Measurements from ENCODE around the gene SNX20. TPM values are rescaled to one million over a fixed set of nuclear protein-coding genes. Genes with fewer than 3 reads are reported as not detected.

The SNX20 gene
- total RNA-seq, 1 donor from 2014 or later: 93.0 TPM

DNA sequence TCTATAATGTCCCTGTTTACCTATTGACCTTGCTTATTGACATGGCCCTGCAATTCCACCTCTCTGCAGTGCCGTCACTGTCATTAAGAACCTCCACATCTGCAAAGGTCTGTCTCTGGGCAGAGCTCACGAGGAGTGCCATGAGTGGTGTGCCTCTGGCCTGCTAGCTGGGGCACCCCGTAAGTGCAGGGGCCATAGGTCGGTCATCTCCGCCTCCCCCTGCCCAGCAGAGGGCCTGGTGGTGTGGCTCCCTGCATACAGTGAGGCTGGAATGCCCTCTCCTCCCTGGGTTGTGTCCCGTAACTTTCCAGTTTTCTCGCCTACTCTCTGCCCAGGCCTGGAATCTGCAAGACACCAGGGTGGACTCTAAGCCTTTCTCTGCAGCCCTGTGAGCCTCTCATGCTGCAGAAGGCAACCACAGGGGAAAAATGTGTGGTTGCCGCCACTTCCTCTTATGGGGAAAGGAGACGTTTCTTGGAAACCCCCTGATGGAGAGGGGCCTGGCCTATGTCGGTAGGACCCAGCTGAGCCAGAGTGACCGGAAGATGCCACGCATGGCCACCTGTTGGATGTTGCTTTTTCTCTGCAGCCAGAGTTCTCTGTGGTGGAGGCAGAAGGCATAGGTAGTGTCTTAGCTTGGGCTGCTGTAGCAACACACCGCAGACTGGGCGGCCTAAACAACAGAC, 2.7 kb upstream of the SNX20 start:
- intact Hi-C loops (cut with micrococcal nuclease): loop anchor here (1.0 to 5.0 kb wide), 9 partner anchors 15 to 657 kb away; partner anchors contain the start of genes ADCY7, BRD7, CNEP1R1 and HEATR3

DNA sequence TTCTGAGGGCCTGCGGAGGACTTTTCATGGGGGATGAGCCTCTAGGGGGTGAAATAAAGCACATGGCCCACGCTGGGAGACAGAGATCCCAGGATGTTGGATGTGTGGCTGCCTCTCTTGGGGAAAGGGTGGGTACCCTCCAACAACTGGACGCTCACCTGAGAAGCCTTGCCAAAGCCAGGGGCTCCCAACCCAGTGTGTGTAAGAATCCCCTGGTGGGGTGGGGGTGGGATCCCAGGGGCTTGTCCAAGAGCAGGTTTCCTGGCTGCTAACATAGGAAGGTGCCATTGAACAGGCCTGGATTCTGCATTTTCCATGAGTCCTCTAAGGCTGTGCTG, 587 bp downstream of the SNX20 start:
- intact Hi-C loops (cut with micrococcal nuclease): loop anchor here (5.0 kb wide), 5 partner anchors 313 to 653 kb away; partner anchors contain the start of genes ADCY7, BRD7, CNEP1R1 and HEATR3

DNA sequence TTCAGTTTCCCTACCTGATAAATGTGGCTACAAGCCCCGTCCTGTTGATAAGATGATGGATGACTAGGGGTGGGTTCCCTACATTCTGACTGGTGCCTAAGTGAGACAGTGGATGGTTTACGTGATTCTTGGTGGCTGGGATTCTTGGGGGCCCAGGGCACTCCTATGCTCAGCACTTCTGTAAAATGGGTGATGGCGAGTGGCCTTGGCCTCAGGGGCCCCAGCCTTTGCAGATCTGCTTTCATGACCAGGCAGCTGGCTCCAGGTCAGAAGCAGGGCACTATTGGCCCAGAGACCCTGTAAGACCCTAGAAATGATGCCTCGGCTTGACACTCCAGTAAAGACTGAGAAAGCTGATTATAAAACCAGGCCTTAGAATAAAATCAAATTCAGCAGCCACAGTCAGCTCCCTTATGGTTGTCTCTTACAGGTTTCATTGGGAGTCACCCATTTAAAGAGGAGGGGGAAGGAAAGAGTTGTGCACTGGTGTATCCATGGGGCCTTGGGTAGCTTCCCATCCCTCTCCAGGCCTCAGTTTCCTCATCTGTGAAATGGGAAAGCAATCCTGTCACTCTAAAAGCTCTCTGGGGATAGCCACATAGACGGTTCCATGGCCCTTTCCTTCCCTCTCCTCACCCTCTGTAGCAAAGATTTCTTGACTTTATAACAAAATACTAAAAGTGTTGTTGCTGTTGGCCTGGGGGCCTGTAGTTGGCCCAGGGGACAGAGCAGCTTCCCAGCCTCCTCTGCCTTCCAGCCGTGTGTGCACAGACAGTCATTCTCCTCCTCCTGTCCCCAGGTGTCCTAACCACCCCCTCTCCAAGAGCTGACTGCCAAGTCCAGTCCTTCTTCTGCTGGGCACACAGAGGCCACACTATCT, 1.2 kb downstream of the SNX20 start:
- intact Hi-C loops (cut with micrococcal nuclease): loop anchor here (5.0 kb wide), 5 partner anchors 313 to 653 kb away; partner anchors contain the start of genes ADCY7, BRD7, CNEP1R1 and HEATR3

DNA sequence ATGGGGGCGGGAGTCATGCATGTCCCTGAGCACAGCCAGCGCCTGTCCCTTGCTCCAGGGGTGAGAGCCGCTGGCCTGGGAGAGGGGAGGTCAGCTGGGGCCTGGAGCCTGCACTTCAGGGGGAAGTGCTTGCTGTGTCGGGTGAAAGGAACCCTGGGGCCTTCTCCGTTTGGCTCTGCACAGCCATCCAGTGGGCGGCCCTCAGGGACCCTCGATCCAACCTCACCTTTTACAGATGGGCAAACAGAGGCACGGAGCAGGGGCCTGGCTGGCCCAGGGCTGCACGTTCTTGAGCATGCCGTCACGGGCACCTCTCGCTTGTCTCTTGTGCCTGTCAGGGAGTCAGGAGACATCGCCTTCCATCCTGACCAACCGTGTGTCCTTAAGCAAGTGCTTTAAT, 1.8 kb downstream of the SNX20 start:
- intact Hi-C loops (cut with micrococcal nuclease): no loop called here

DNA sequence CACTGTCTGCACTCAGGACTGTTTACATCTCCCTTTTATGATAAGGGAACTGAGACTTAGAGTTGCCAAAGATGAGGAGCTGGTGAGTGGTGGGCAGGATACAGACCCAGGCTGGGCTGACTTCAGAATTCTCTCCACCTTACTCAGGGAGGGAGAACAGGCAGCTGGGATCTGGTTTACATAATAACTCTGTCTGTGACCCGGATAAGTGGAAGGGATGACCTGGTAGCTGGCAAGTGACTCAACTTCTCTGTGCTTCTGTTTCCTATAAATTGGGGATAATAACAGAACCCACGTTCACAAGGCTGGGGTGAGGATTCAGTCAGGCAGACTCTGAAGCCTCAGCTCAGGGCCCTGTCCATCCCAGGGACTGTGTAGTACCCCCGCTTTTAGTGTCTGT, 2.6 kb downstream of the SNX20 start:
- intact Hi-C loops (cut with micrococcal nuclease): no loop called here

DNA sequence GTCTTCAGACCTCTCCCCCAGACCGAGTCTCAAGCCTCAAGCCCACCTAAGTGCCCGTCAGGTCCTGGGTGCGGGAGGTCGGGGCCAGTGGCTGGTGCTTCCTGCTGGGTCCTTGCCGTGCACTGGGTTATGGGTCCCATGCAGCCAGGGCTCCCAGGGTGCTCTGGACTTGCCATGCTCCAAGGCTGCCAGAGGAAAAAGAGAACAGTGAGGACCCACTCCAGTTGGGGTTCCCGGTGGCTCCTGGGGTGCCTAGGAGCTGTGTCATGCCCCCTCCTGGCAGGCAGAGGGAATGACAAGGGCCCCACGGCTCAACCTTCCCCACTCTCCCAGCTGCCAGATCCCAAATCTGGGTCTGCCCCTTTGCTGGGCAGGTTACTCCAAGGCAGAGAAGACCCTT, 3.8 kb downstream of the SNX20 start:
- intact Hi-C loops (cut with micrococcal nuclease): no loop called here

DNA sequence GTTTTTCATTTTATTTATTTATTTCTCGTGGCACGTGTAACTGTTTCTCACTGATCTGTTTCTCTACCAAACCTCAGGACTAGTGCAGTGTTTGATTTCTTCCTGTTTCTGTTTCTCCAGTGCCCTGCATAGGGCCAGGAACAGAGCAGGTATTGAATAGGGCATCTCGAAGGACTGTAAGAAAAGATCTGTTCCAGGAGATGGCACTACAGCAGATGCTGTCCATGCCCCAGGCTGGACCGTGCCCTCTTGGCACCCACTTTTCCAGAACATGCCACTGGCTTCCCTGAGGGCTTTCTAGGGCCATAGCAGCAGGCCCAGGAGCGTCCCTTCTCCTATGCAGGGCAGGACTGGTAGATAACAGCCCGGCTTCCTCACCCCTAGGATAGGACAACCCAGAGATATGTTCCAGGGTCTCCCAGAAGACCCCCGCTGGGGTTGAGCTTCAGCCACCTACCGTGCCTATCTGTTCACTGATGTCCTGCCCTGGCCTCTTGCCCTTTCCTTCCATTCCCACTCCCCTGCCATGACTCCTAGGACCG, 4.4 kb downstream of the SNX20 start:
- intact Hi-C loops (cut with micrococcal nuclease): no loop called here

DNA sequence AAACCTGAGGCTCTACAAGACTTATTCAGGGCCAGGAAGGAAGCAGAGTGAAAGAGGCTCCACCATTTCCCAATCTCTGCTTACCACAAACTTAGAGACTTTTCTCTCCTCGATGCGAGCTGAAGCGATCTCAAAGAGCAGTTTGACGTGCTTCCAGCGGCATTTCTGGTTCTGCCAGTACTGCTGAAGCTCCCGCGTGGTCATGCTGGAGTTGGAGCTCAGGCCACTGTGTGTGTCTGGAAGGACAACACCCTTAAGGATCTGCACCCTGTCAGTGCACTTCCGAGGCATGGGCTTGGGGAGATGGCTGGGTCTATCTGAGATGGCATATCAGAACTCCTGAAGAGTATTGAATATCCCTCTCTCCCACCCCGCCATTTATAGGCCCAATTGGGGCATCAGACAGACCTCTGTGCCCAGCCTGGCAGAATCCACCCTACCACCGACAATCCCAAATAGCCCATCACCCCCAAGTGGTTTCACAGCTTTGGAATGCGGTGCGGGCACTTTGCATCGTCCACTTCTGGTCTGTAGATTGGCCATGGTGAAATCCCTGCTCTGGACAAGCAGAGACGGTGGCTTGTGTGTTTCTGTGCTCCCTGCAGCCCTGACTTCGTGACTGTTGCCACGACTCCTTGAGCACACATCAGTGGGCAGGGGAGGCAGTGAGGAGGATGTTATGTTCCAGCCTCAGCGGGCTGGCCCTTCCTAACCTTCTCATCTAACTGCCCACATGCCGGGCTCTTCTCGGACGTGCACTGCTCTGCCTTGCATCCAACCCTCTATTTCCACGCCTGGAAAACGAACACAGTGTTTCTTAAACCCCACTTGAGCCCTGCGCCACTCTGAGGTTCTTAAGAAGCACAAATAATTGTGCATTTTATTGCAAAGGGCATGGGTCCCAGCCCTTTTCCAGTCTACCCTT, 5.2 kb downstream of the SNX20 start:
- intact Hi-C loops (cut with micrococcal nuclease): no loop called here

DNA sequence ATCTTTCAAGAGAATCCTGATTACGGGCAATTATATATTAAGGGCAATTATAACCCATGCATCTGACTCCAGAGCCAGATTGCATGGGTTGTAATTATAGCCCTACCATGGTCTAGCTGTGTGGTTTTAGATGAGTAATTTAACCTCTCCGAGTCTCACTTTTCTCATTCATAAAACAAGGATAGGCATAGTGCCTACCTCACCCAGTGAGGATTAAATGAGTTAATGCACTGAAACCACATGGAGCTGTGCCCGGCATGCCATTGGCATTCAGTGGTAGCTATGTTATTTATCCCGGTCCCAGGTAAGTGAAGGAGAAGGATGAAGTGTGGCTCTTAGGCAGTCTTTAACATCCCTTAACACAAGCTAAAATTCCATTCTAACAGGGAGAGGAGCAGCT, 6.3 kb downstream of the SNX20 start:
- intact Hi-C loops (cut with micrococcal nuclease): no loop called here

DNA sequence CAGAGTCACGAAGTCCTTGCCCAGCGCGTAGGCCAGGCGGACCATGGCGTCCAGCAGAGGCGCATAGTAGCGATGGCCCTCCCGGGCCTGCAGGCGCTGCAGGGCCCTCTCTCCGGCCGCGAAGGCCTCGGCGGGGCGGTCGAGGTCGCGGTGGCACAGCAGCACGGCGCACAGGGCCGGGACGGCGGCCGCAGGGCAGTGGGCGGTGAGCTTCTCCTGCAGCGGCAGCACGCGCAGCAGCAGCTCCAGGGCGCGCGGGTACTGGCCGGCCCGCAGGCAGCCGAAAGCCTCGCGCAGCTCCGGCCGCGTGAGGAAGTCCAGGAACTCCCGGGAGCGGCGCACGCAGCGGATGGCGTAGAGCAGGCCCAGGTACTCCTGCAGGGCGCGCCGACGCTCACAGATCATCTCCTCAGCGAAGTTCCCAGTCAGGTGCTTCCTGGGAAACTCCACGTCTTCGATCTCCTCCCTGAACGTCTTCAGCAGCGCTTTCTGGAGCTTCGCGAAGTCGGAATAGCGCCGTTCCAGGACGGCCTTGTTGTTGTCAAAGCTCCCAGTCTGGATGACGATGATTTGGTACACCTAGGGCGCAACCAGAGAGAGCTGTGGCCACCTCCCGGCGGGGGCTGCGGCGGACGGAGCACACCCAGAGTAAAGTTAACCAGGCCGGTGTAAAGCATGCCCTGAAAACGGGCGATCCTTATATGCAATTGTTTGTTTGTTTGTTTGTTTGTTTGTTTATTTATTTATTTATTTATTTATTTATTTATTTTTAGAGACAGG, 7.4 kb downstream of the SNX20 start:
- intact Hi-C loops (cut with micrococcal nuclease): no loop called here

DNA sequence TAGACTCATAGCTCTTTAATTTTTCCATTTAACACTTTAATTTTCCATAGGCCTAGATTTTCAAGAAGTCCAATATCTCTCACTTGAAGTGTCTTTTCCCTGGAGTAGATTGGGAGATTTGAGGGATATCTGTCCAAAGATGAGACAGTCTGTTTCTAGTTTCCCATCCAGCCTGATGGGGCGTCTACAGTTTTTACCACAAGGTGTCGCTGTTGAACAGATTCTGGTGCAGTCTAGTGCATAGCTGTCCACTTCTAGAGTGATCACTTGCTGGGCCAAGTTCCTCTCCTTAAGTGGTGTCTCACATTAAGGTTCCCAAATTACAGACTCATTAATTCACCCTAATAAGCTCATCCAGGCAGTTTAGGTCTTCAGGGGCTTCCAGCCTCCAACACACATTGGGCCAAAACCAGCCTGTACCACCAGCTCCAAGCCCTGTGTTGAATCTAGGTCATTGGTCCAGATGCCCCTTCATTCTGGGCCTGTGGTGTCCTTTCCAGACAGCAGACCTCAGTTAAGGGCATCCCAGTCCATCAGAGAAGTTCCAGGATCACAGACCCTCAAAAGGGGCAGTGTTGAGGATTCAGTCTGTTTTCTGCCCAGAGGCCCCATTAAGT, 9.4 kb downstream of the SNX20 start:
- intact Hi-C loops (cut with micrococcal nuclease): loop anchor here (1.0 kb wide), 2 partner anchors 76 to 135 kb away; no protein-coding TSS in a partner anchor

DNA sequence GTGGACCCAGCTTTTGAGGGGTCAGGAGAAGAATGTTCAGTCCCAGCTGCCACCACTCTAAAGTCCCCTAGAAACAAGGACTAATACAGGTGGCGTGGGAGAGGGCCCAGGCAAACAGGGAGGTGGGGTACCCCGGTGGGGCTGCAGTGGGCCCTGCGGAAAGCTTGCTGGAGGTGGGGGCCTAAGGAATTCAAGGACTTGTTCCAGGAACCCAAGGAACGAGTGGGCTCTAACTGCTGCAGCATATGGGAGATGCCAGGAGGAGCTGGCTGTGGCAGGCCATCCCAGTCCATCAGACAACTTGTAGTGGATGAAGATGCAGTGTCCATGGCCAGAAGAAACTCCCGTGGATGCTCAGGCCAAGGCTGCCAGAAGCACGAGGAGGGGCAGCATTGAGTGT, 10.6 kb downstream of the SNX20 start:
- intact Hi-C loops (cut with micrococcal nuclease): no loop called here

DNA sequence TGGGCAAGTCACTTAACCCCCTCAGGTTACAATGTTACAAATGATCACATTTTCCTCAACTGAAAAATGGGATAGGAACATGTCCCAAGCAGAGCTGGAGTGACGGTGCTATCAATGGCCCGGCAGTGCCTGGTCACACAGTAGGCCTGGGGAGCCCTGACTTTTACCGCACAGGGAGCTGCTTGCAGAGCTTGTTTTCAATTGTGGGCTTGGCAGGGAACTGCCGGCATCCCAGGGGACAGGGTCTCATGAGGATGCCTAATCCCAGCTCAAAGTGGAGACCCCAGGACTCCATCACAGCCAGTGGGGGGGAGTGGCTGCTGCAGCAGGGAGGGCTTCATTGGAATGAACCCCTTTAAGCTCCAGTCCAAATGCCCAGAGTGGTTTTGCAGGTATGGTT, 11.4 kb downstream of the SNX20 start:
- intact Hi-C loops (cut with micrococcal nuclease): loop anchor here (5.0 kb wide), 1 partner anchor 402 kb away; the partner anchor contains the start of gene ADCY7

DNA sequence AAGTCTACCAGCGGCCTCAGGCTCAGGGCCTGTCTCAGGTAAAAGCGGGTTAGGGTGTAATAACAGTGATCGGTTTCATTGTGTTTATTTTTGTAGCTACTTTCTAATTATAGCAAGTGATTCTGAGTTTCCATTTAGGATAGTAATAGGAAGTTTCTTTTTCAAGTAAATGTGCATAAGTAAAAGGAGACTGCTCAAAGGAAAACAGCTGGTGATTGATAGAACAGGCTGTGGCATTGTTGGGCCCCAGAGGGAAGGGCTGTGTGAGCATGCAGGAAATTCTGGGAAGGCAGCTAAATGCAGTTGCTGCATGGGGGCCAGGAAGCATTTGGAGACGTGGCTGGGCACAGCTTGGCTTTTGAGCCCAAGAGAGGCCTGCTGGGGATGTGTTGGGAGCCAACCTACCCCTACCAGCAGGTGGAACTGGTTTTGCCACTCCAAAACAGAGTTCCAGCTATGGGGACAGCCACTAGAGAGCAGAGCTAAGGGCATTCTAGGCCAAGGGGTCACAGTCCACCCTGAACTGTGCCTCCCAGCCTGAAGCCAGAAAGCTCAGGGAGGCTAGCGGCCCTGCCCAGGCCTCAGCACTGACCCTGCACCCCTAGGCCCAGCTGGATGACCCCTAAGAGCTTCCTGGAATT, 12.6 kb downstream of the SNX20 start:
- intact Hi-C loops (cut with micrococcal nuclease): loop anchor here (5.0 kb wide), 1 partner anchor 401 kb away; the partner anchor contains the start of gene ADCY7

DNA sequence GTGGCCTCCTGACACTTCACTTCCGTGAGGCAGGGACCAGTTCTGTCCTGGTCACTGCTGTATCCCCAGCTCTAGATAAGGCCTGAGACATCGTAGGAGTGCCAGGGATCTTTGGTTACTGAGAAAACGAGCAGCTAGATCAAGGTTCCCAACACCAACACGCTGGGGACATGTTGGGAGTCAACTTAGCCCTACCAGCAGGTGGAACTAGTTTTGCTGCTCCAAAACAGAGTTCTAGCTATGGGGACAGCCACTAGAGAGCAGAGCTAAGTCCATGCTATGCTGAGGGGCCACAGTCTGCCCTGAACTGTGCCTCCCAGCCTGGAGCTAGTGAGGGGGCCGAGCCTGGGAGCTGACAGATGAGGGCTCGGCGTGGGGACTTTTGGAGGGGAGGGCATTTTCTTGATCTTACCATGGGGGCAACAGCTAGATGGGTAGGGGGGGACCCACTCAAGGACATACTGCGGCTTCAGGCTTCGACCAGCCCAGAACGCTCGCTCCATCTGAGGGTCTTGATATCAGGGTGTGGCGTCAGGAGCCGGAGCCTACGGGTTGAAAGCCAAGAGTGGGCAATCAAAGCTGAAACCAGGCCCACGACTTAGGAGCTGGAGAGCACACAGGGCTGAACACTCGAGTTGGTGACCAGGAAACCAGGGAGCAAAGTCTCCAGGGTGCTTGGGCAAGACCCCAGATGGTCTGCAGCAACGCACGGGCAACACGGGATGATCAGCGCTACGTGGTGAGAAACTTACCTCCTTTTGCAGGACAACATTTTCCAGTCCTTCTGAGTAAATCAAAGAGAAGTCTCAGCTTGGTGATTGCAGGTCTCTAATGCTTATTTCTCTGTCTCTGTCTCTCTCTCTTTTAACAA, 13.4 kb downstream of the SNX20 start:
- intact Hi-C loops (cut with micrococcal nuclease): loop anchor here (1.0 to 5.0 kb wide), 2 partner anchors 80 to 400 kb away; partner anchors contain the start of gene ADCY7

DNA sequence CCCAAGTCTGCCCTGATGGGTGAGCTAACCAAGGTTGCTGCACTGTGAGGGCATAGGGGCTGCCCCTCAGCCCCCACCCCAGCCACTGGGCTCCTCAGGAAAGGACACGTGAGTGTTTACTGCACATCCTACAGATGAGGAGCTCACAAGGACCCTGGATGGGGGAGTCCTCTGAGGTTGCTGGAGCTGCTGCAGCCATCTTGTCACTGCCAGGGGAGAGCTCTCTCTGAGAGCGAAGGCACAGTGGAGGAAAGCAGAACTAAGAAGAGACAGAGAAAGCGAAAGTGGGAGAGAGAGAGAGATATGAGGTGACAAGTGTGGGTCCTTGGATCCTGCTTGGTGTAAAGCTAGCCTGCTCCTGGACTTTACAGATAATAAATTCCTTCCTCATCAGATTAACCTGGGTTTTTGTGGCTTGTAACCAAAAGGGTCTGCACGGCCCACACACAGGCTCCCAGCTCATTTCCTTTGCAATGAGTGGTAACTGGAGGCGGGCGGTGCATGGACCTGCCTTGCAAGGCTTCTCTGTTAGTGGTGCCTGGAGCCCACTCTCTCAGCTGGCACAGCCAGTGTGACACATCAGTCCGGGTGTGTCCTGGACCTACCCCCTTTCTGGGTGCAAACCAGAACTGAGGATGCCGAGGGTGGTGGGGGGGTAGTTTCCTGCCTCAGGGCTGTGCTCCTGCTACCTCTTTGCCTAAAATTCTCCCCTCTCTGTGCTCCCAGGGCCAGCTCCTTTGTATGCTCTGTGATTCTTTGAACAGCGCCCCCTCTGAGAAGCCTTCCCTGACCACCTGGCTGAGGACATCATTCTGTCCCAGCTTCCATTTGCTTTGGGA, 14.2 kb downstream of the SNX20 start:
- intact Hi-C loops (cut with micrococcal nuclease): loop anchor here (1.0 to 5.0 kb wide), 5 partner anchors 14 to 511 kb away; partner anchors contain the start of genes ADCY7 and SNX20

All from T-helper 1 cell treated with Interleukin-12 subunit alpha and Interleukin-12 subunit beta and Interleukin-4 antibody, amounts not matched to agents 30 ng/mL and 1 ng/mL, for 36 hours (primary cell).